ENCODE data around the gene NFIA. TPM values are rescaled to one million over a fixed set of nuclear protein-coding genes. Genes with fewer than 3 reads are reported as not detected.

The NFIA gene
- polyA plus RNA-seq, 1 donor (not counting 4 experiments of a cell fraction or from before 2014, with no cell fraction given), result 14.7 TPM

- Histone ChIP-seq H3K4me2 (ENCODE audit: control insufficient read depth, extremely low read depth, insufficient read depth, low read depth, low read length) (no peak overlapping the region), H3K9ac (ENCODE audit: control insufficient read depth, extremely low read depth, insufficient read depth, low read length) (no peak overlapping the region), H3K4me1 (ENCODE audit: control insufficient read depth, extremely low read depth, insufficient read depth, low read length) (peaks cover 7% of the 10 kb centered on the region), H2AFZ (ENCODE audit: control insufficient read depth, low read length) (no peak overlapping the region), H3K27me3 (ENCODE audit: control insufficient read depth, extremely low read depth, insufficient read depth, low read length) (no peaks in the 10 kb centered on the region), H3K4me3 (ENCODE audit: control insufficient read depth in 2 of 3, extremely low read depth in 1 of 3, insufficient read depth in 2 of 3, low read depth in 1 of 3, low read length in 3 of 3) (no peak overlapping the region), H3K36me3 (ENCODE audit: control insufficient read depth in 2 of 2, extremely low read depth in 1 of 2, insufficient read depth in 2 of 2, low read length in 2 of 2) (no peaks in the 10 kb centered on the region), H3K9me1 (ENCODE audit: control insufficient read depth, extremely low read depth, insufficient read depth, low read length) (no peaks in the 10 kb centered on the region), H4K20me1 (ENCODE audit: control insufficient read depth, extremely low read depth, insufficient read depth, low read length) (no peaks in the 10 kb centered on the region), H3K79me2 (ENCODE audit: control insufficient read depth, insufficient read depth, low read length) (peaks cover 18% of the 10 kb centered on the region), H3K27ac (ENCODE audit: control insufficient read depth, insufficient read depth, low read length) (no peak overlapping the region), H3K9me3 (ENCODE audit: control insufficient read depth, low read depth, low read length) (no peaks in the 10 kb centered on the region)
- DNase-seq (ENCODE audit: low read depth, low spot score) (no peak), FAIRE-seq (no peak)
- dilution Hi-C loops (cut with MboI; ENCODE audit: extremely low pct_ligation_motif_present, low sequenced_read_pairs), result no loop called here
- no peak for TF ChIP-seq EZH2 (IDR thresholded peaks at IDR 0.05; ENCODE audit: low read length)
- TF ChIP-seq, protein P1, sequence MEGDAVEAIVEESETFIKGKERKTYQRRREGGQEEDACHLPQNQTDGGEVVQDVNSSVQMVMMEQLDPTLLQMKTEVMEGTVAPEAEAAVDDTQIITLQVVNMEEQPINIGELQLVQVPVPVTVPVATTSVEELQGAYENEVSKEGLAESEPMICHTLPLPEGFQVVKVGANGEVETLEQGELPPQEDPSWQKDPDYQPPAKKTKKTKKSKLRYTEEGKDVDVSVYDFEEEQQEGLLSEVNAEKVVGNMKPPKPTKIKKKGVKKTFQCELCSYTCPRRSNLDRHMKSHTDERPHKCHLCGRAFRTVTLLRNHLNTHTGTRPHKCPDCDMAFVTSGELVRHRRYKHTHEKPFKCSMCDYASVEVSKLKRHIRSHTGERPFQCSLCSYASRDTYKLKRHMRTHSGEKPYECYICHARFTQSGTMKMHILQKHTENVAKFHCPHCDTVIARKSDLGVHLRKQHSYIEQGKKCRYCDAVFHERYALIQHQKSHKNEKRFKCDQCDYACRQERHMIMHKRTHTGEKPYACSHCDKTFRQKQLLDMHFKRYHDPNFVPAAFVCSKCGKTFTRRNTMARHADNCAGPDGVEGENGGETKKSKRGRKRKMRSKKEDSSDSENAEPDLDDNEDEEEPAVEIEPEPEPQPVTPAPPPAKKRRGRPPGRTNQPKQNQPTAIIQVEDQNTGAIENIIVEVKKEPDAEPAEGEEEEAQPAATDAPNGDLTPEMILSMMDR (optimal IDR thresholded peaks at IDR 0.05 in 1 of 3, IDR thresholded peaks at IDR 0.05 in 1 of 3, conservative IDR thresholded peaks at IDR 0.05 in 1 of 3; ENCODE audit: extremely low read depth in 1 of 3, insufficient read depth in 2 of 3, low read length in 3 of 3), result no peak
Measured at GRCh38 chr1:61117283-61117682, 34.9 kb downstream of the NFIA start.

DNA sequence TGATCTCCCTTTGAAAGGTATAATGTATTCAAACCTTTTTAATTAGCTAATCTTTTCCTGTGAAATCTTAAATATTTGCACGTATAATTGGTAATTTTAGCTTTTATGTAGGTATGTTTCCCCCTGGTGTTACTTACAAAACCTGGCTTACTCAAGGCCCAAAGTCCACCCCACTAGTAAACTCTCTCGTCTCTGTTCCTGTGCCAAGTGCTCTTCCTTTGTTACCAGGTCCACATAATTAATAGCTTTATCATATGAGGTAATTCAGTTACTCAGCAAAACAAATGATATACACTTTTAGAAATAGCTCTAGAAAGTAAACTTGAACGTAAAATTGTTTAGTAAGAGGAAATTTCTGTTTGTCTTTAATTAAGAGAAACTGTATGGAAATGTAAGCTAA, 36.7 kb downstream of the NFIA start:
- no peak overlapping the region for H3K4me3 ChIP-seq (ENCODE audit: control insufficient read depth in 2 of 3, extremely low read depth in 1 of 3, insufficient read depth in 2 of 3, low read depth in 1 of 3, low read length in 3 of 3)
- H3K36me3 ChIP-seq (ENCODE audit: control insufficient read depth in 2 of 2, extremely low read depth in 1 of 2, insufficient read depth in 2 of 2, low read length in 2 of 2), result no peaks in the 10 kb centered on the region
- peaks cover 7% of the 10 kb centered on the region for H3K4me1 ChIP-seq (ENCODE audit: control insufficient read depth, extremely low read depth, insufficient read depth, low read length)
- H3K9me3 ChIP-seq (ENCODE audit: control insufficient read depth, low read depth, low read length), result no peaks in the 10 kb centered on the region
- H4K20me1 ChIP-seq (ENCODE audit: control insufficient read depth, extremely low read depth, insufficient read depth, low read length), result no peaks in the 10 kb centered on the region
- H3K9me1 ChIP-seq (ENCODE audit: control insufficient read depth, extremely low read depth, insufficient read depth, low read length), result no peaks in the 10 kb centered on the region
- no peak overlapping the region for H3K9ac ChIP-seq (ENCODE audit: control insufficient read depth, extremely low read depth, insufficient read depth, low read length)
- no peak overlapping the region for H3K4me2 ChIP-seq (ENCODE audit: control insufficient read depth, extremely low read depth, insufficient read depth, low read depth, low read length)
- dilution Hi-C loops (cut with MboI; ENCODE audit: extremely low pct_ligation_motif_present, low sequenced_read_pairs), result no loop called here
- peaks cover 15% of the 10 kb centered on the region for H3K79me2 ChIP-seq (ENCODE audit: control insufficient read depth, insufficient read depth, low read length)
- H3K27ac ChIP-seq (ENCODE audit: control insufficient read depth, insufficient read depth, low read length), result no peak overlapping the region
- TF ChIP-seq, protein P1 (optimal IDR thresholded peaks at IDR 0.05 in 1 of 3, IDR thresholded peaks at IDR 0.05 in 1 of 3, conservative IDR thresholded peaks at IDR 0.05 in 1 of 3; ENCODE audit: extremely low read depth in 1 of 3, insufficient read depth in 2 of 3, low read length in 3 of 3), result no peak
- TF ChIP-seq EZH2 (IDR thresholded peaks at IDR 0.05; ENCODE audit: low read length), result no peak
- FAIRE-seq, result no peak
- no peak for DNase-seq (ENCODE audit: low read depth, low spot score)
- H2AFZ ChIP-seq (ENCODE audit: control insufficient read depth, low read length), result no peak overlapping the region
- H3K27me3 ChIP-seq (ENCODE audit: control insufficient read depth, extremely low read depth, insufficient read depth, low read length), result no peaks in the 10 kb centered on the region
